ENCODE measurements around the gene MBOAT1.

DNA sequence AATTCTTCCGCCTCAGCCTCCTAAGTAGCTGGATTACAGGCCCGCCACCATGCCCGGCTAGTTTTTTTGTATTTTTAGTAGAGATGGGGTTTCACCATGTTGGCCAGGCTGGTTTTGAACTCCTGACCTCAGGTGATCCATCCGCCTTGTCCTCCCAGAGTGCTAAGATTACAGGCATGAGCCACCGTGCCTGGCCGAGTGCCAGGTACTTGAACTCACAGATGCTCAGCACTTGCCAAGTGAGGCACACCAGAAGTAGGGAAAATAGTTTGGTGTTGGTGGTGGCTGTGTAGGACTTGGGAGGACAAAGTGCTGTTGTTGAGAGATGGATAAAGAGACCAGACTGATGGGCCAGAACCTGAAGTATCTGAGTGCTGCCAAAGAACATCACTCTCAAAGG is 40.0 kb upstream of the MBOAT1 start:
- TF ChIP-seq CTCF (IDR thresholded peaks at IDR 0.05) (no peak), POLR2AphosphoS5 (IDR thresholded peaks at IDR 0.05) (no peak), EP300 (IDR thresholded peaks at IDR 0.05) (no peak)

Measured in stomach (tissue), 4 donors.